COLO668 (cell line): ENCODE data around the gene AKAP8L.
A peak's percentile ranks its signal among the peaks of the same experiment; 100 is the strongest.

Source experiments
- DNase-seq: peaks from one replicate; lab custom pipeline; 2025; ENCODE audit not compliant: unreplicated experiment; lab: John Stamatoyannopoulos, UW

The AKAP8L gene

DNA sequence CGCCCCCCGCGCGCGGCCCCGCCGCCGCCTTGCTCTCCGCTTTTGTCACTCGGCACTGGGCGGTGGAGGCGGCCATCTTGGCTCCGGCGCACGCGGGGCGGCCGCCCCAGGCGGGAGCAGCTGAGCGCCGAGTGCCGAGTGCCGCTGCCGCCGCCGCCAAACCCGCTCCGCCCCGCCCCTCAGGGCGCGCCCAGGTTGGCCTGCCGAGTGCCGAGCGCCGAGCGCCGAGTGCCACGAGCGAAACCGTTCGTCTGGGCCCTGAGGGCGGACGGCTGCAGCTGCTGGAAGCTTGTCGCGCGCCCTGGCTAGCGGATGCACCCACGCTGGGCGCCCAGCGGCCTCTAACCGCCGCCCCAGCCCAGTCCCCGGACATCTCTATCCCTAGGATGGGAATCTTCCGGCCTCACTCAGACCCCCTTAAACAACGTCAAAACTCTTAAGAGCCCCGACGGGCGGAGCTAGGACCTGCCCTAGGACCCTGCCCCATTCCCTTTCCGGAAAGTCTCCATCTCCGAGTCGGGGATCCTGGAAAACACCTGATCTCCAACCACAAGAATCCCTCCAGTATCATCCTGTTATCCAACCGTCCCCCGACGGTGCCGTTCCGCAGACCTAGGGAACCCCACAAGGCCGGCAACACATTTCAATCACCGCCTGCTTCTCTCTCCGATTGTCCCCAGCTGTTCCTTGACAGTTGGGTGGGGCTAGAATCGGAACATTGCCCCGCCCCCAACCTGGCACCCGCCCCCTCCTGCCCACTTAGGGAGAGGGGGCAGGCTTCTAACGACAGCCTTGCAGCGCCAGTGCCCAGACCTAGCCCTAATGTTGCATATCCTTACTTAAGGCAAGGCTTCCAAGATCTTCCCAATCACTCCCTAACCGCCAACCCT lies 14.1 kb upstream of the AKAP8L start:
- DNase-seq, result peak; percentile 96

DNA sequence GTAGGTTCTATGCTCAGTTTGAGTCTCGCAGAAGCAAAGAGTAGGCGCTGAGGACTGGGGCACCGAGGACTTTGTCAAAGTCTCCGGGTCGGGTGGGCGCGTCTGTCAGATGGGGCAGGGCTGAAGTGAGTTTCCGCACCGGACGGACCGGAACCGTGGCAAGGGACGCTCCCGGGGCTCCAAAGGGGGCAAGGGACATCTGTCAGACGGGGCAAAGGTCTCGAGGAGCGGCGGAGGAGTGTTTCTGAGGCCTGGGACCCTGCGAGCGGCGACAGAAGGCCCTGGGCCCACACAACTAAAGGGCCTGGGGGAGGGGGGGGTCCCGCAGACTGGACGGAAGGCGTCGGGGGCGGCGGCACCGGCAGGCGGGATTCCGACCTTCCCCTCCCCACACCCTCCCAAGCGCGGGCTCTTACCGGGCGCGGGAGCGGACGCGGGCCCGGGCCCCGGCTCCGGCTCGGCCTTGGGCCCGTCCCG lies 13.3 kb upstream of the AKAP8L start:
- peak; percentile 28 for DNase-seq

DNA sequence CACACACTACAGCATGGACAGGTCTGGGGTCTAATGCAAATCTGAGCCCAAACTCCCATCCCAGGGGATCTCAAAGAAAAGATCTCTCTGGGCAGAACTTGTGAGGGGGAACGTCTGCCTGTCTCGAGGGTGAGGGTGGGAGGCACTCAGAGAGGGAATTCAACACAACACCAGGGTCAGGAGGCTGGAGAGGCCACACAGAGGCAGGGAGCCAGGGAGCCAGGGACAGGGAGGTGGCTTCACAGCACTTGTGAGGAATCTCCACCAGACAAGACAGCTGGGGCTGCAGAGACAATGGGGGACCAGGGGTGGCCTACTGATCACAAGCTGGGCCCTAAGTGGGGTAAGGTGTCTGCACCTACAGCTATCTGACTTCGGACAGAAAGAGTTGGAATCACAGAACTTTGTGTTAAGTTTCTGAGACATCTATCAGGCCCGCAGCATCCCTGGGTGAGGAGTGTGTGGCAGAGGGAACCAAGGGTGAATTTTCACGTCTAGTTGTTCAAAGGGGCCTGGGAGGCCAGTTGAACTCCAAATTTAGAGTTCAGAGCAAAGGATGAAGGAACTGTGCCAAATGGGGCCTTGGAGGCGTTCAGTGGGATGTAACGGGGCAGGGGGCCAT lies 12.7 kb upstream of the AKAP8L start:
- no peak for DNase-seq

DNA sequence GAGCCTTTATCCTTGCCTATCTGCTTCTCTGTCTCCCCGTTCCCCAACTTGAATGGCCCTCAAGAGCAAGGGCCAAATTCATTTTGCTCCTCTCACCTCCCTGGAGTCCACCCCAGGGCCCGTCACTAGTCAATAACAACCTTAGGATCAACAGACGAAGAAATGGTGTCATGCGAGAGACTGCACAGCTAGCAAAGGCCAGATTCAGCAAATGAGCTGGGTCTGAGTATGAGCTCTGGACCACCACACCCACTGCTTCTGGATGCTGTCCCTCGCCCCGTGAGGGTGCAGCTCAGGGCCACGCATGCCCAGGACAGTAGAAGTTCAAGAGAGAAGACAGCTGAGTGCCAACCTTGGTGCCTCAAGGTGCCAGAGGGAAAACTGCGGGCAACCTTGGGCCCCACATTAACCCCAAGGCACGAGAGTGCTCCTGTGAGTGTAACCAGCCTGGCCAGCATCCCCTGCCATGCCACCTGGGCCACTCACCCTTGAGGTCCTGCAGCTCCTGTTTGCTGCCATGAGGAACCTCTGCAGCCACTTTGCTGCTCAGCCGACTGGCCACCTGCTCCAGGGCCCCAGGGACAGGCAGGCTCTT lies 11.8 kb upstream of the AKAP8L start:
- no peak for DNase-seq

DNA sequence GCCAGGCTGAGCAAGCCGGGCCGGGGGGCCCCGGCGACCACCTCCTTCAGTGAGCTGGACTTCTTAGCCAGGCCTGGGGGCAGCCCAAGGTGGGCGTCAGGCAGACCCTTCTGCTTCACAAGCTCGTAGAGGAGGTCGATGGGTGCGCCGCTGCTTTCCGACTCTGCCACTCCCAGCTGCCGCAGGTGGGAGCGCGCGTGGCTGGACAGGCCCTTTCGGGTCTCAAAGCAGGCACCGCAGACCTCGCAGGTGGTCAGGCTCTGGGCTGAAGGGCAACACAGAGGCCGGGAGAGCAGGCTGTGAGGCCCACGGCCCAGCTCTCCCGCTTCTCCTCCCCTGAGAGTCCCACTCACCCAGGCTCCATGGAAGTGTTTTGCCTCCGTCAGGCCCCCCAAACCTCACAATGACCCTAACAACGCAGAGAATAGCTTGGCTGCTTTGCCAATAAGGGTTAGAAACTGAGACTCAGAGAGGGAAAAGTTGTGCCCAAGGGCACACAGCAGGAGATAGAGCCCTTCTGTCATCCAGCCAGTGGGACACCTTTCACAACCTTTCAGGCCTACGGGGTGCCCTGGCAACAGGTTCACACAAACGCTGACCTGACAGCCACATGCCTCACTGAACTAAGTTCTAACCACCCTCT lies 11.2 kb upstream of the AKAP8L start:
- DNase-seq, result no peak

DNA sequence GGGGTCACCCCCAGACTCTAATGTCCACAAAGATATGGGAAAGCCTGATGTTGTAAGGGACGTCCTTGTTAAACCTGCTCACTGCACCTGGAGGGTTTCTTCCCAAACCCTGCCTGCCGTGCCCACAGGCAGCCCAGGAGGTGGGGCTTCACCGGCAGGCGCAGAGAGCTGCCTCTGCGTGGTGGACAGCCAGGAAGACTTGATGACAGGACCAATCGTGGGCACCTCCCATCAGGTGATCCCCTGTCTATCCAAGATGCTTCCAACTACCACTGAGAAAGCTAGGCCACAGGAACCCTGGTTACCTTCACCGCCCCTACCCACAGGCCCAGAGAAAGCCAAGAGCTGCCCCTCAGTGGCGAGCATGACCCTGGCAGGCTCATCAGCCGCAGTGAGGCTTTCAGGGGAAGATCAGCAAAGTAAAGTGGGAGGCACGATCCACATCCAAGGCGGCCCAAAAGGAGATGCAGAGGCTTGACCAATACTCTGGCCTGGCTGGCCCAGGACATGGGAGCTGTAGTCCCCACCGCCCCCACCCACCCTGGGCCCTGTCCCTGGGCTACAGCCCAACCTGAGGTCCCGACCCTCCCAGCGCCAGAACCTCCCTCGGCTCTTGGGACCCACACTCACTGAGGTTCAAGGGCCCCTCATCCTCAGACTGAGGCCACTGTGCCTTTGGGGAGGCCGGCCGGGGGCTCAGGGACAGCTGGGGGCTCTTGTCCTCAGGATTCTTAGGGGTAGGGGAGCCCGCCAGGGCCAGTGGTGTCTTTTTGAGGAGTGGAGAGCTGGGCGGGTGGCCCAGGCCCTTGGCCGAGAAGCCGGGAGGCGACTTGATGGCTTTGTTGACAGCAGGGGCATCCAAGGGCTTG lies 10.4 kb upstream of the AKAP8L start:
- no peak for DNase-seq

DNA sequence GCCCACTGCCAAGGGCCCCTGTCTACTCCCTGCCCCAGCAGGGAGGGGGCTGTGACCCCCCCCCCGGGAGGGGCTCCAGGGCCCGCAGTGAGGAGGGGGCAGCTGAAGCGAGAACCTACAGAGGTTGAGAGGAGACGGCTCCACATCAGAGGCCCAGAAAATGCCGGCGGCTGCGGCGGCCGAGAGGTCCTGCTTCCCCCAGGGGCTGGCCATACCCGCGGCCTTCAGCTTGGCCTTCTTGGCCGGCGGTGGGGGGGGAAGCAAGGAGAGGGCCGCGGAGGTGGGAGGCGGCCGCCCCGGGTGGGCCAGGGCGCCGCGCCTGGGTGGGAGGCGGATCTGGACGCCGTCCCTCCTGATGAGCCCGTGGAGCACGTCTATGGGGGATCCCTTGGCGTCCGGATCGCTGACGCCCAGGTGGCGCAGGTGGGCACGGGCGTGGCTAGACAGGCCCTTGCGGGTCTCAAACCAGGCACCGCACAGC lies 9.2 kb upstream of the AKAP8L start:
- no peak for DNase-seq

DNA sequence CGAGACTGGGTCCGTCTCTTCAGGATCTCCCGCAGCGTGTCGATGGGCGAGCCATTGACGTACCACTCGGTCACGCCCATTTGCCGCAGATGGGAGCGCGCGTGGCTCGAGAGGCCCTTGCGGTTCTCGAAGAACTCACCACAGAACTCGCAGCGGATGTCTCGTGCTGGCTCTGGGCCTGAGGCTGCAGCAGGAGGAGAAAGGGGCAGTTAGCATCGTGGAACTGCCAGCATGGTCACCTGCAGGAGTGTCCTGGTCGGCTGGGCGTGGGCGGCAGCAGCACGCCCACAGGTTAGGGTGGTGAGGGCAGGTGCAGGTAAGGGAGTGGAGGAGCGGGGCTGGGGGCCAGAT lies 8.5 kb upstream of the AKAP8L start:
- DNase-seq, result no peak

DNA sequence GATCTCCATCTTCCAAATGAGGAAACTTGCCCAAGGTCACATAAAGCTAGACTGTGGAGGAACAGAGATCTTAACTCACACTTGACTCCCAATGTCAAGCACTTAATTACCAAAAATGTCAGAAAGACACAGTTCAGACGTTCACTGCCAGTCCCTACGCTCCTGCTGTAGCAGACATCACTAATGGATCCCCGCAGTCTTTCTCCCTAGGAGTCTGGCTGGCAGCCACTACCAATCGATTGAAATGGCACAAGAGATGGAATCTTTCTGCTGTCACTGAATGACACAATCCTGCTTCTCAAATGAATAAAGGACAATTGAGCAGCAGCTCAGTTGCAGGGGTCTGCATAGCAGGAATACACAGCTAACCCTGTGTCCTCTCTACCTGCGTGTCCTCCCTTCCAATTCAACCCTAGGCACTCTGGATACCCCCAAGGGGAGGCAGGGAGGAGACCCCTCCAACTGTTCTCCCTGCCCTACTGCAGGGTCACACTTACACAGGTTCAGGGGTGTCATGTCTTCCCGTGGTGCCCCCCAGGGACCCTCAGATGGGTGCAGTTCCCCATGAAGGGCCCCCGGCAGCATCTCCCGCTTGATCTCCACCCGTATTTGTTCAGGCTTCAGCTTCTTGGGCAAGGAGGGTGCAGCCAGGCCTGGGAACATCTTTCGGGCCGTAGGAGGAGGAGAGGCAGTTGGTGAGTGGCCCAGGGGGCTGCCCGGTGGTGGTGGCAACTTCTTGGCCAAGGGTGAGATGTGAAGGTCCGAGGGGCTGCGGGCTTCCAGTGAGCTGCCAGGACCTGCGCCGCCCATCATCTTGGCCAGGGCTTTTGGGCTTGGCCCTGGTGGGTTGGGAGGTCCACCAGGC lies 7.9 kb upstream of the AKAP8L start:
- DNase-seq, result no peak

DNA sequence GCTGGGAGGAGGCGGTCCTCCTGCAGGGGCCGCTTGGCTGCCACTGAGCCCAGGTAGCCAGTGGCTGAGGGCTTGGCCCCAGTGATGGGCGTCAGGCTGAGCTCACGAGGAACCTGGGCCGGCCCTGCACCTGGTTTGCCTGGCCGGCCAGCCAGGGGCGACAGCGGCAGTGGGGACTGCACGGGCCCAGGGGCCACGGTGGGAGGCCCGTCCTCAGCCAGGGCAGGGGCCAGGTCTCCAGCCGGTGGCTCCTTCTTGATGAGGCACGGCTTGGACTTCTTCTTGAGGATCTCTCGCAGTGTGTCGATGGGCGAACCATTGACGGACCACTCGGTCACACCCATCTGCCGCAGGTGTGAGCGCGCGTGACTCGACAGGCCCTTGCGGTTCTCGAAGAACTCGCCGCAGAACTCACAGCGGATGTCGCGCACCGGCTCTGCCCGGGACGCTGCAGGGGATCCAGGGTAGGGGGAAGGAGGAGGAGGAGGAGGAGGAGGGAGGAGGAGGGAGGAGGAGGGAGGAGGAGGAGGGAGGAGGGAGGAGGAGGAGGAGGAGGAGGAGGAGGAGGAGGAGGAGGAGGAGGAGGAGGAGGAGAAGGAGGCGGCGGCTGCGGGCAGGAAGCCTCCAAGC lies 6.6 kb upstream of the AKAP8L start:
- no peak for DNase-seq

DNA sequence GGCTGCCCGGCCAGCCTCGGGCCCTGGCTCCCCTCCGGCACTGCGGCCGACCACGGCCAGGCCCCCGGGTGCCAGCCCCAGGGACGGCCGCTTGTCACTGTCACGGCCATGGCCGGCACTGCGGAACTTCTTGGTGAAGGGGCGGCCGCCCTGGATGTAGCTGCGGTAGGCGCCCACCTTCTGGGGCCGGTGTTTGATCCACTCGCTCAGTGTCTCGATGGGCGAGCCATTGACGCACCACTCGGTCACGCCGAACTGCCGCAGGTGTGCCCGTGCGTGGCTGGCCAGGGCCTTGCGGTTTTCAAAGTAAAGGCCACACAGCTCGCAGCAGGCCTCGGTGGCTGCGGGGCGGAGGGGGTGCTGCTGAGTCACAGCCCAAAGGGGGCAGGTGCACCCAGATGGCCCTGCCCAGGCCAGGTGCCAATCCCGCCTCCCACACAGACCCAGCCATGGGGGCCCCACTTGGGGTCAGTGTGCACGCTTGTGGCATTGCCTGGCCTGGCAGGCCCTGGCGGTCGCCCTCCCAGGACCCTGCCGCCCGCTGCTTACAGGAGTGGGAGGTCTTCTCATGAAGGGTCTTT lies 6.0 kb upstream of the AKAP8L start:
- no peak for DNase-seq

DNA sequence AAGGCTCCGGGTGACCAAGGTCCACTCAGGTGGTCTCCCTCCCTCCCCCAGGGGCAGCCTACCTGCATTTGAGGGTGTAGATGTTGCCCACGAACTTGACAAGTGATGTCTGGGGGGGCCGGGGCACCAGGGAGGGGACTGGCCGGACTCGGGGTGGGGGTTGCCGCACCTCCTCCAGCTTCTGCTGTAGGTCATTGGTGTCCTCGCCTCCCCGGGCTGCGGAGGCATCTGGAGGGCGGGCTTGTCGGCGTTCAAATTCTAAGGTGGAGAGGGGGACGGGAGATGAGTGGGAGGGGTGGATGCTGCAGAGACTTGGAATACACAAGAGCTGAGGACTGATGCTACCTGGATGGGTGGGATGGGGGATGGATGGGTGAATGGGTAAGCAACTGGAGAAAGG lies 5.3 kb upstream of the AKAP8L start:
- DNase-seq, result no peak

DNA sequence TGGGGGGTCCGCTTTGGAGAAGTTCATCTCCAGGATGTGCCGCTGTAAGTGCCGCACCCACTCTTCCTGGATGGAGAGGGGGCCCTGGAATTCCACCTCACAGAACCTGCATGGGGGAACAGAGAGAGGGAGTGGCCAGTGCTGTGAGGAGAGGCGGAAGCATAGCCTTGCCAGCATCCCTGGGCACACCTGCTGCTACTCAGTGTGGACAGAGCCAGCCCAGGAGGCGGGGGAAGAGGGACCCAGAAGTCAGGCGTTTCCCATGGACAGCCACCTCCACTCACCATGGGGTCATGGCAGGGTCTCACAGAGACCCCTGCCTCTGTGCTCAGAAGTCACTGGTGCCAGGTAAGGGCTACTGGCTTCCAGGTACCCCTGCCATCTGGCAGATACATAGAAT lies 4.3 kb upstream of the AKAP8L start:
- no peak for DNase-seq

DNA sequence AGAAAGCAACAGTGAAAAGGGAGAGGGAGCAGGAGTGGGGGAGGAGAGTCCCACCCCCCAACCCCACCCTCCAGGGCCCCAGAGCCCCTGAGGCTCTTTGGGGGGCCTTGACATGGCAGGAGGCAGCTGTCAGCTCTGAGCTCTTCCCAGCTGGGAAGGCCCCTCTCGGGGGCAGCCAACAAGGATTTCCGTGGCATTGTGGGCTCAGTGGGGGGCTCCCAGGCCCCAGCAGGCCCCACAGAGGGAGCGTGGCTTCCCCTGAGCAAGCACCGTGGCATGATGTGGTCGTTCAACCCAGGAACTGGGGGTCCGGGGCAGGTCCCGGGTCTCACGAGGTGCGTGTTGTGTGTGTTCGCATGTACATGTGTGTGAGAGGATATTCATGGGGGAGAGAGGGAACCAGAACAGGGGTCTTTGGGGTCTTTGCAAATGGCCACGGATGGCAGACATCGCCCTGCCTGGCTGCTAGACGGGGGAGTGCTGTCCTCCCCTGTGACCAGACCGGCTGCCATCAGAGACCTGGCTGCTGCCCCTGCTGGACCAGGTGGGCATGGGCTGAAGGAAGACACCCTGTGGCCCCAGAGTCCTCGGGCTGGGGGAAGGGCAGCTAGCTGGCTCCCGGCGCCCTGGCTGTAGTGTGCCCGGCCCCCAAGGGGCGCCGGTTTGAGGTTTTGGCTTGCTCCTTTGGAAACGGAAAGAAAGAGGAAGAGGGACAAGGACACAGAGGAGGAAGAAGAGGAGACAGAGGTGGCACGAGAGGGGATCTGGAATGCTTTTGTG lies 3.7 kb upstream of the AKAP8L start:
- DNase-seq, result no peak

DNA sequence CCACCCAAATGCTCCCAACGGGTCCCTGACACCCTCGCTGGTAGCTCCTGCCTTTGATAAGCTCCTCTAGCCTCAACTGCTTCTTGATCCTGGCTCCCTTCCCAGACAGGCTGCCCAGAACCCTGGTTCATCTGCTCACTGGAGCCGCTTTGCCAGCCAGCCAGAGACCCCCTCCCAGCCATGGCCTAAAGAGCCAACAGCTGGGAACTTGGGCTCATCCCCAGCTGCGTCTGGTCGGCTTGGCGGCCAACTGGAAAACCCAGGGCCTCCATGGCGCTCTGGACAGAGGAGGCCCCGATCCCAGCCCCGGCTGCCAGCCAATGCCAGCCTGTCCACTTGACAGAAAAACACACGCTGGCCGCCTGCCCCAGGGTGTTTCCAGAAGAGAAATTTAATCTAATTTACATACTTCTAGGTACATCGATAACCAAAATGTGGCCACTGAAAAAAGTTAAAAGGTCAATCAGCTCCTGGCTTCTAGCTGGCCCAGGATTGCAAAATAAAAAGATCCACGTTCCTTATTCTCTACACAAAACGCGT lies 3.0 kb upstream of the AKAP8L start:
- DNase-seq, result no peak

DNA sequence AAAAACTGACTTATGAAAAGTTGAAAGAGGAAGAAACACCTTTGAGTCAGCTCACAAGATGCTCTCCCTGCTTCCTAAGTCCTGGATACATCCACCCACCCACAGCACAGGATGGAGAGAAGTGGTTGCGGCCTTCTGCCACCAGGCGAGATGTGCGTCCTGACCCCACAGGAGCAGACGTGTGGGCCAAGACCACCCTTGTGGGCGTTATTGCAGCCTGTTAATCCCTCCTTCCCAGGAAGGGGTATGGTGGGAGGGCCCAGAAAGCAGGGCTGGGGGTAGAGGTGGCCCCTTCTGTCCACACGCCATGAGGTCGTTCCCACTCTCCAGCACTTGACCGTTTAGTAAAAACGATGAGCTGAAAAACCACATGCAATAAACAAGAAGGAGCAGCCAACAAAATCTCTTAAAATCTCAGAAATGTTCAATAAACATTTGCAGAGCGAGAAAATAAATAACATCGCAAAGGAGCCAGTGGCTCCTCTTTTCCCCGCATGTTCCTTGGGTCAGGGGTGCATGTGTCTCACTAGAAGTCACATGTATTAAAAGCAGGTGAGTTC lies 2.4 kb upstream of the AKAP8L start:
- no peak for DNase-seq

DNA sequence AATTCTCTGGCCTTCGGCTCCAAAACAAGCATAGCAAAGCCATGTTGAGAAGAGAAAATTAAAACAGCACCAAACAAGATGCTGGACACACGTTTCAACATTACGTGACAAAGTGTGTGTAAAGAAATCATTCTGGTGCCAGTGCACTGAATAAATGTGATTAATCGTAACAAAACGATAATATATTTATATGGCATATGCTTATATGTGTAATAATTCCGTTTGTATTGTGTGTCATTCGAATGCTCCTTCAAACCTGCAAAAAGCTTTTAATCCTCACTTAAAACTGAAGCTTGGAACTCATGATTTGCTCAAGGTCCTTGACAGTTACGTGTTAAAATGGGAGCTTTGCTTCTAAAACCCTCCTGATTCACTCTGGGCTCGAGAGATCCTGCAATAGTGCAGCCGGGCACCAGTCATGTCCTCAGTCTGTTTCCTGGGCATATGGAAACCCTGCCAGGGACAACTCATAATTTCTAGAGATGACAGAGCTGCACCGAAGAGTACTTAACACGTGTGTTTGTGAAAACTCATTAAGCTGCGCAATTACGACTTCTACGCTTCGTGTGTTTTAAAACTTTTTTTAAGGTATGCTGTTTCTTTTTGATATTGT lies 731 bp upstream of the AKAP8L start:
- DNase-seq, result no peak
